Coronary artery (tissue), 2 donors: ENCODE data around the gene RSF1.

Experiments
- DNase-seq: peaks from one replicate; pipeline ENCODE4 v3.0.0-alpha.2; 2017; ENCODE audit warnings: low spot score
- H3K27ac ChIP-seq, 2 donors: fragments of 200-600 bp; sonication (generic); one replicate each; pipeline ENCODE4 v1.5.1; 2016 to 2019
- H3K4me3 ChIP-seq: fragments of 200-600 bp; sonication (generic); 2 replicates; pipeline ENCODE4 v1.5.1; 2016; ENCODE audit warnings: mild to moderate bottlenecking, moderate library complexity
- CTCF ChIP-seq: fragments of 200-600 bp; sonication (generic); IDR thresholded peaks from one replicate; pipeline ENCODE4 v1.5.1; 2019; ENCODE audit warnings: antibody characterized with exemption

The RSF1 gene

DNA sequence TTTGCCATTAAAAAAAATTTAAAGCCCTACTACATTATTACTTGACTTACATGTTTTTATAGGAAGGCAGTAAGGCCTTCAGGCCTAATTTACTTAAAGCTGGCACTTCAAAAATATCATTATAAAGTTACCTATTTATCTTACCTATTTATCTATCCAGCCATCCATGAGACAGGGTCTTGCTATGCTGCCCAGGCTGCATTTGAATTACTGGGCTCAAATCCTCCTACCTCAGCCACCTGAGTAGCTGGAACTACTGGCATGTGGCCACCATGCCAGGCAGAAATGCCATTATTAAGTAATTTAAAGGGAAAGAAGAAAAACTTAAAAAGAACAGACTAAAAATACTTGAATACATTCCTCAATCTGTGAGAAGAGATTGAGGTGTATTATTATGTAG lies 122.7 kb downstream of the RSF1 start:
- no peak for TF ChIP-seq CTCF
- DNase-seq: no peak
- Histone ChIP-seq H3K27ac (no peak overlapping the region), H3K4me3 (no peak overlapping the region)

DNA sequence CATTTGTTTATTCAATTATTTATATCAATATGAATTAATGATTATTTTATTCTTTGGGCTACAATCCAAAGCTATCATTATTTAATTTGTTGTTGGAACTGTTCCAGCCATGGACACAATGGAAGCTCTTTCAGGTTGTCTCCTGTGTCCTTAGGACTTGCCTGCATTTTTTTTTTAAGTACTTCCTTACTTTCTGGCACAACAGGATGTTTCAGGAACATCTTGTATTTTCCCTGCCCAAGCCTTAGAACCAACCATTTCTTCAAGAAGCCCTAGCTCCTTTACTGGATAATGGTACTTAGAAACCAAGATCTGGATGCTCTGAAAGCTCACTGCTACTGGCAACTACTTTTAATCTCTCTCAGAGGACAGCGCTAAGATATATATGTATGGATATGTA lies 125.1 kb downstream of the RSF1 start:
- no peak for TF ChIP-seq CTCF
- H3K27ac ChIP-seq: no peak overlapping the region
- DNase-seq: no peak
- H3K4me3 ChIP-seq: no peak overlapping the region

DNA sequence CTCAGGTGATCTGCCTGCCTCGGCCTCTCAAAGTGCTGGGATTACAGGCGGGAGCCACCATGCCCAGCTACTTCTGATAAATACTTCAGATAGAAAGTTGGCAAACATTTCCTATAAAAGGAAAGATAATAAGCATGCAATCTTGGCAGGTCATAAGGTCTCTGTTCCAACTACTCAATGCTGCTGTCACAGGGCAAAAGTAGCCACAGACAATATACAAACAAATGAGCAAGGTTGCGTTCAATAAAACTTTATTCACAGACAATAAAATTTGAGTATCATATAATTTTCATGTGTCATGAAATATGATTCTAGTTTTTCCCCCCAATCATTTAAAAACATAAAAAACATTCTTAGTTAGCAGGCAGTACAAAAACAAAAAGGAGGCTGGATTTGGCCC lies 129.9 kb downstream of the RSF1 start:
- Histone ChIP-seq H3K4me3 (no peak overlapping the region), H3K27ac (no peak overlapping the region)
- TF ChIP-seq CTCF: no peak
- no peak for DNase-seq

- H3K27ac ChIP-seq: no peak overlapping the region
- TF ChIP-seq CTCF: no peak
- DNase-seq: no peak
- H3K4me3 ChIP-seq: no peak overlapping the region
Measured at GRCh38 chr11:77687088-77687487, 133.4 kb downstream of the RSF1 start.

DNA sequence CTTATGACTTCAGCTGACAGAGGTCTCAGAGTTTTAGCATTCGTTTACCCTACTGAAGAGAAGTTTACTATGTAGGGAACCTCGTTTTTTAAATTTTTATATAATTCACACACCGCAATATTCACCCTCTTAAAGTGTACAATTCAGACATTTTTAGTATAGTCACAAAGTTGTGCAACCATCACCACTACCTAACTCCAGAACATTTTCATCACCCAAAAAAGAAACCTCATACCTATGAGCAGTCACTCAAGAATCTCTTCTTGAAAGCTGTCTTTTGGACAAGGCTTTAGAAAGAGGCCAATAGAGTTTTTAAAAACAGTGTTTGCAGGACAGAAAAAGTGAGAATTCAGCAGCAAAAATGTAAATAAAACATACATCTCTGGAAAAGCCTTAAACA lies 143.4 kb downstream of the RSF1 start:
- no peak for TF ChIP-seq CTCF
- no peak overlapping the region for H3K27ac ChIP-seq

DNA sequence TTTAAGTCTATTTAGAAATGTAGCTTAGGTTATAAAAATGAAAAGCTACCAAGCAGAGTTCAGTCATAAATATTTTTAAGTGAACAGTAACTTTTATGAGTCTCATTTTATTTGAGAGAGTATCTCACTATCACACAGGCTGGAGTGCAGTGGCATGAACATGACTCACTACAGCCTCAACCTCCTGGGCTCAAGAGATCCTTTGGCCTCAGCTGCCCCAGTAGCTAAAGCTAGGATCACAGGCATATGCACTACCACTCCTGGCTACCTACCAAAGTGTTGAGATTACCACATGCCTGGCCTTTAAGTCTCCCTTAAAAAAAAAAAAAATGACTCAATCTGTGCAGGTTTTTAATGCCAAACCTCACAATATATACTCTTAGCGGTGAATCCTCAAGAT lies 148.3 kb downstream of the RSF1 start:
- no peak for DNase-seq
- H3K4me3 ChIP-seq: no peak overlapping the region
- H3K27ac ChIP-seq: no peak overlapping the region
- no peak for TF ChIP-seq CTCF

More for the DNA sequence above, 143.4 kb downstream of the RSF1 start:
- no peak overlapping the region for H3K4me3 ChIP-seq
- no peak for DNase-seq

DNA sequence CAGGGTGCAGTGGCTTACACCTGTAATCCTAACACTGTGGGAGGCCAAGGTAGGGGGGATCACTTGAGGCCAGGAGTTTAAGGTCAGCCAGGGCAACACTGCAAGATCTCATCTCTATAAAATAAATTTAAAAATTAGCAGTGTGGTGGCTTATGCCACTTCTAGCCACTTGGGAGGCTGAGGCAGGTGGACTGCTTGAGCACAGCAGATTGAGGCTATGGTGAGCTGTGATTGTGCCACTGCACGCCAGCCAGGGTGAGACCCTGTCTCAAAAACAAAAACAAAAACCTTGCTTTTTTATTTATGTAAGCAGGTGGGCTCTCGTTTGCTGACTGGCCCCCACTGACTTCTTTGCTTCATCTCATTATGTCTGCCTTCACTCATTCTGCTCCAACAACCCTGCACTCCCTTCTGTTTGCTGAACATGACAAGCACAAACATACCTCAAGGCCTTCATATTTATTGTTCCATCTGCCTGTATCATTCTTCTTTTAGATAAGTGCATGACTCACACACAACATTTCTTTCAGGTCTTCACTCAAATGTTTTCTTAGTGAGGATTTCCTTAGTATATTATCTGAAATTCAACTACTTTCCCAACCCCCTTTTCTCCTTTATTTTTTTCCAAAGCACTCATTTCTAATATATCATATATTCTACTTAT lies 150.5 kb downstream of the RSF1 start:
- no peak for TF ChIP-seq CTCF
- Histone ChIP-seq H3K27ac (no peak overlapping the region), H3K4me3 (no peak overlapping the region)
- DNase-seq: no peak
